SU-DHL-6 (cell line): Measurements from ENCODE around the gene ITPA.

Source experiments
- EZH2phosphoT487 ChIP-seq: fragments of 200-600 bp; sonication (generic), shearing (Covaris generic); conservative IDR thresholded peaks from 2 replicates; pipeline ENCODE4 v1.6.1; 2018; ENCODE audit warnings: mild to moderate bottlenecking, antibody characterized with exemption, low read length, moderate library complexity, mixed read lengths
- TF ChIP-seq, protein P1 (sequence below): fragments of 200-600 bp; sonication (generic); IDR thresholded peaks from one replicate; pipeline ENCODE4 v1.5.1; 2017; ENCODE audit warnings: antibody characterized with exemption, mild to moderate bottlenecking, low read length, moderate library complexity; ENCODE audit not compliant: insufficient read depth, poor library complexity, severe bottlenecking

- TF ChIP-seq, protein P1, sequence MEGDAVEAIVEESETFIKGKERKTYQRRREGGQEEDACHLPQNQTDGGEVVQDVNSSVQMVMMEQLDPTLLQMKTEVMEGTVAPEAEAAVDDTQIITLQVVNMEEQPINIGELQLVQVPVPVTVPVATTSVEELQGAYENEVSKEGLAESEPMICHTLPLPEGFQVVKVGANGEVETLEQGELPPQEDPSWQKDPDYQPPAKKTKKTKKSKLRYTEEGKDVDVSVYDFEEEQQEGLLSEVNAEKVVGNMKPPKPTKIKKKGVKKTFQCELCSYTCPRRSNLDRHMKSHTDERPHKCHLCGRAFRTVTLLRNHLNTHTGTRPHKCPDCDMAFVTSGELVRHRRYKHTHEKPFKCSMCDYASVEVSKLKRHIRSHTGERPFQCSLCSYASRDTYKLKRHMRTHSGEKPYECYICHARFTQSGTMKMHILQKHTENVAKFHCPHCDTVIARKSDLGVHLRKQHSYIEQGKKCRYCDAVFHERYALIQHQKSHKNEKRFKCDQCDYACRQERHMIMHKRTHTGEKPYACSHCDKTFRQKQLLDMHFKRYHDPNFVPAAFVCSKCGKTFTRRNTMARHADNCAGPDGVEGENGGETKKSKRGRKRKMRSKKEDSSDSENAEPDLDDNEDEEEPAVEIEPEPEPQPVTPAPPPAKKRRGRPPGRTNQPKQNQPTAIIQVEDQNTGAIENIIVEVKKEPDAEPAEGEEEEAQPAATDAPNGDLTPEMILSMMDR: no peak
- TF ChIP-seq EZH2phosphoT487: no peak
Measured at GRCh38 chr20:3204124-3204794, 5.0 kb upstream of the ITPA start, which contains the start of gene DDRGK1.
